ENCODE measurements around the gene UPF3A.

UPF3A gene

DNA sequence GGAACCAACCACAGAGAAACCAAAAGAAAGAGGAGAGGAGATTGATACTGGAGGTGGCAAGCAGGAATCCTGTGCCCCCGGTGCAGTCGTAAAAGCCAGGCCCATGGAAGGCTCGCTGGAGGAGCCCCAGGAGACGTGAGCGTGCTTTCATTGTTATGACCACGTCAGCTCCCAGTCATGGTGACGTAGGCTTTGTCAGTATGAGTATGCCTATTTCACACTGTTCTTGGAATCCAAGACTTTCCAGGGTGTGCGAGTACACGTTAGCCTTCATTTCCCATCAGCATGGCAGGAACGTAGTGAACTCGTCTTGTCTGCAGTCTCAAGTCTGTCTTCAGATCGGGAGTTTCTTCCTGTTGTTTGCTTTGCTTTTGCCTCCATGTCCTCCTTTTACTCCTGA, 17.5 kb downstream of the UPF3A start:
- TF ChIP-seq, protein P1, sequence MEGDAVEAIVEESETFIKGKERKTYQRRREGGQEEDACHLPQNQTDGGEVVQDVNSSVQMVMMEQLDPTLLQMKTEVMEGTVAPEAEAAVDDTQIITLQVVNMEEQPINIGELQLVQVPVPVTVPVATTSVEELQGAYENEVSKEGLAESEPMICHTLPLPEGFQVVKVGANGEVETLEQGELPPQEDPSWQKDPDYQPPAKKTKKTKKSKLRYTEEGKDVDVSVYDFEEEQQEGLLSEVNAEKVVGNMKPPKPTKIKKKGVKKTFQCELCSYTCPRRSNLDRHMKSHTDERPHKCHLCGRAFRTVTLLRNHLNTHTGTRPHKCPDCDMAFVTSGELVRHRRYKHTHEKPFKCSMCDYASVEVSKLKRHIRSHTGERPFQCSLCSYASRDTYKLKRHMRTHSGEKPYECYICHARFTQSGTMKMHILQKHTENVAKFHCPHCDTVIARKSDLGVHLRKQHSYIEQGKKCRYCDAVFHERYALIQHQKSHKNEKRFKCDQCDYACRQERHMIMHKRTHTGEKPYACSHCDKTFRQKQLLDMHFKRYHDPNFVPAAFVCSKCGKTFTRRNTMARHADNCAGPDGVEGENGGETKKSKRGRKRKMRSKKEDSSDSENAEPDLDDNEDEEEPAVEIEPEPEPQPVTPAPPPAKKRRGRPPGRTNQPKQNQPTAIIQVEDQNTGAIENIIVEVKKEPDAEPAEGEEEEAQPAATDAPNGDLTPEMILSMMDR (IDR thresholded peaks at IDR 0.05; ENCODE audit: insufficient read depth, low read length, poor library complexity, severe bottlenecking), result no peak
- no peak for DNase-seq (ENCODE audit: extremely low read depth, insufficient read length)
- Histone ChIP-seq H3K4me3 (replicated peaks; ENCODE audit: low read depth, low read length) (no peak overlapping the region), H3K27me3 (replicated peaks; ENCODE audit: control insufficient read depth, insufficient read depth, low read length) (no peaks in the 10 kb centered on the region), H3K36me3 (ENCODE audit: control insufficient read depth, insufficient read depth, low read length) (peaks cover 13% of the 10 kb centered on the region)

DNA sequence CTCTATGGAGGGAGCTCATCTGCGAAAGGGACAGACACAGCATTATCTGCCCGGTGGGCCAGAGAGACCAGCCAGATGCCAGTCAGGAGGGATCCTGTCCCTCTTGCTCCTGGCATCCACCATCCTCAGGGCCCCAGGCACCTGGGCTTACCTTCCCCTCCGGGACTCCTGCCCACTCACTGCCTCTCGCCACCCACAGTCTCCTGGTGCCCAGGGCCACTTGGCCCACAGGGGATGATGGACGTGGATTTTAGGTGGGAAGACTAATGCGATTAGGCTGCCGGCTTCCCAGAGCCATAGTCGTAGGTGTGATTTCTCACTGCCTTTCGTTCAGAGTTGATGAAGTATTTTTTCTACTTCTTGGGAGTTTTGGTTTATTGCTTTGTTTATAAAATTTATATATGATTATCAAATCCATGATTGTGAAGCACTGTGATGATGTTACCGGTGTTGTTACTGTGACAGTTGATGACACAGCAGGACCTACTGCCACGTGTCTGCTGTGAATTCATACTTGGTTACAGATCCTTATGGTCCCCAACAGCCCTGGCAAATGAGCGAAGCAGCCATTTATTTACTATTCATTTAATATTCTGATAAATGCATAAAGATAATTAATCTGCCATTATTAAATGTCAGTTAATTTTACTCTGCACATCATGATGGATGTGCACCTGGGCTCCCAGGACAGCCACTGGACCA, 18.4 kb downstream of the UPF3A start:
- H3K27me3 ChIP-seq (replicated peaks; ENCODE audit: control insufficient read depth, insufficient read depth, low read length), result no peaks in the 10 kb centered on the region
- DNase-seq (ENCODE audit: extremely low read depth, insufficient read length), result no peak
- peaks cover 18% of the 10 kb centered on the region for H3K36me3 ChIP-seq (ENCODE audit: control insufficient read depth, insufficient read depth, low read length)
- TF ChIP-seq, protein P1 (IDR thresholded peaks at IDR 0.05; ENCODE audit: insufficient read depth, low read length, poor library complexity, severe bottlenecking), result no peak
- H3K4me3 ChIP-seq (replicated peaks; ENCODE audit: low read depth, low read length), result no peak overlapping the region

DNA sequence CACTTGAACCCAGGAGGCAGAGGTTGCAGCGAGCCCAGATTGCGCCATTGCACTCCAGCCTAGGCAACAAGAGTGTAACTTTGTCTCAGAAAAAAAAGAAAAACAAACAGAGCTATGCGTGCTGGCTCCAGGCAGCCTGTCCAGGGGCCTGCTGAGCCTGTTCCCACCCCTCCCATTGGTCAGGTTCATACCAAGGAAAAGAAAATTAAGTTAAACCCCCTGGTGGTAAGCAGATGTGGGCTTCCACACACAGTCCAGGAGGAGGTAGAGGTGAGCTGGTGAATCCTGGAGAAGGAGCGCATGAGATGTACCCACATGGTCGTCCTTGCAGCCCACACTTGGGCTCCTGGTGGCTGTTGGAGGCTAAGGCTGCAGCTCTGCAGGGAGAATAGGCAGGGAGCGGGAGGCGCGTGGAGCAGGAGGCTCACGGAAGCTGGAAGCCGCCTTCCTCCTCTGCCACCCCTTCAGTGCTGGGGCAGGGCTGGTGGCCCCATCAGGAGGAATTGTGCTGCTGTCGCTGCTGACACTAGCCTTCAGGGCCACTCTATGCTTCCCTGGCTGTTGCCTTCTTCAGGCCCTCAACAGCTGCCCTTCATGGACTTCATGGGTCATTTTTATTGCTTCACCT, 22.4 kb downstream of the UPF3A start:
- H3K27me3 ChIP-seq (replicated peaks; ENCODE audit: control insufficient read depth, insufficient read depth, low read length), result no peaks in the 10 kb centered on the region
- TF ChIP-seq, protein P1 (IDR thresholded peaks at IDR 0.05; ENCODE audit: insufficient read depth, low read length, poor library complexity, severe bottlenecking), result no peak
- DNase-seq (ENCODE audit: extremely low read depth, insufficient read length), result no peak
- peaks cover 17% of the 10 kb centered on the region for H3K36me3 ChIP-seq (ENCODE audit: control insufficient read depth, insufficient read depth, low read length)
- H3K4me3 ChIP-seq (replicated peaks; ENCODE audit: low read depth, low read length), result no peak overlapping the region

DNA sequence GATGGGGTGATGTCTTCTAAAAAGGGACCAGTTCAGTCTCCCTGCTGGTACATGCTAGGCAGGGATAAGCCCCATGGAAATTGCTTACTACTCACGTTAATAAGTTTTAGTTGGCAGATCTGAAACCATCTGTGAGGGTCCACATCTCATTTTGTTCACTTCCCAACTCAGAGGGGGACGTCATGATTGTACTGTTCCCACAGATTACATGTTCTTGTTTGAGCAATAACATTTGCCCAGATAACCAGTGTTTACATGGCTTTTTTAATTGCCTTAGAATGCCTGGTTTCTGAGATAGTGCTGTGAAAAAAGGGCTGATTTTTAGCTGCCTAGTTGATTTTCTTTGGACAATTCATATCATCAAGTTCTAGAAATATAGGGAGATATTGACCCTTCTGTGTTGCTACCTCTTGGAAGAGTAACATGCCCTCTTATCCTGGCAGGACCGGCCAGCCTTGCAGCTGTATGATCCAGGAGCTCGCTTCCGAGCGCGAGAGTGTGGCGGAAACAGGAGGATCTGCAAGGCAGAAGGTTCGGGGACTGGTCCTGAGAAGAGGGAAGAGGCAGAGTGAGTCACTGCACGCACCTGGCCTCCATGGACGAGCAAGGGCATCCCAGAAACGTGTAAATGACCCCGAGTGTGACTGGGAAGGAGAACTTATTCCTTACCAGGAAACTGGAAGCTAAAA, 23.1 kb downstream of the UPF3A start:
- H3K4me3 ChIP-seq (replicated peaks; ENCODE audit: low read depth, low read length), result no peak overlapping the region
- TF ChIP-seq, protein P1 (IDR thresholded peaks at IDR 0.05; ENCODE audit: insufficient read depth, low read length, poor library complexity, severe bottlenecking), result no peak
- peaks cover 14% of the 10 kb centered on the region for H3K36me3 ChIP-seq (ENCODE audit: control insufficient read depth, insufficient read depth, low read length)
- no peak for DNase-seq (ENCODE audit: extremely low read depth, insufficient read length)
- no peaks in the 10 kb centered on the region for H3K27me3 ChIP-seq (replicated peaks; ENCODE audit: control insufficient read depth, insufficient read depth, low read length)

DNA sequence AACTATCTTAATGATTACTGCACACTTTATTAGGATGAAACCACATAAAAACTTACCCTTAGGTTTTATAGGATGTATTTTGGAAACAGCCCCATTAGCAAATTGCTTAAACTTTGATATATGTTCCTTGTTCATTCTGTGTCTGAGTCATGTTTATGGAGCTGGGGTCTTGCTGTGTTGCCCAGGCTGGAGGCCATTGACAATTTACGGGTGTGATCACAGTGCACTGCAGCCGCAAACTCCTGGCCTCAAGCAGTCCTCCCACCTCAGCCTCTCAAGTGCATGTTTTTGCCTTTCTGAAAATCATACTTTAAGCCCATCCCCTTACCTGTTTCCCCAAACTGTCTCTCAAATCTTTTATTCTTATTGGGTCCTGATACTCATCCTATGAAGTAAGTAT, 27.7 kb downstream of the UPF3A start:
- TF ChIP-seq, protein P1 (IDR thresholded peaks at IDR 0.05; ENCODE audit: insufficient read depth, low read length, poor library complexity, severe bottlenecking), result no peak
- no peak for DNase-seq (ENCODE audit: extremely low read depth, insufficient read length)
- H3K27me3 ChIP-seq (replicated peaks; ENCODE audit: control insufficient read depth, insufficient read depth, low read length), result no peaks in the 10 kb centered on the region
- no peak overlapping the region for H3K4me3 ChIP-seq (replicated peaks; ENCODE audit: low read depth, low read length)
- H3K36me3 ChIP-seq (ENCODE audit: control insufficient read depth, insufficient read depth, low read length), result peaks cover 6% of the 10 kb centered on the region
